Psoas muscle (tissue), 8 donors: ENCODE data around the gene KIF12. TPM values are rescaled to one million over a fixed set of nuclear protein-coding genes. Genes with fewer than 3 reads are reported as not detected.
A peak's percentile ranks its signal among the peaks of the same experiment; 100 is the strongest.

ENCODE experiments used
- ATAC-seq, 4 donors: fragments of 200-7000 bp; cut with Tn5 transposase; one replicate each; pipeline ENCODE4 v1.9.1; 2020; ENCODE audit warnings: moderate library complexity in 3 of 4, mild to moderate bottlenecking in 2 of 4
- DNase-seq, 2 donors: peaks; one replicate each; pipeline ENCODE4 v3.0.0-alpha.2; 2020
- H3K27ac ChIP-seq: fragments of 200-600 bp; one replicate; pipeline ENCODE4 v1.8.0; 2022
- H3K27me3 ChIP-seq, 3 donors: fragments of 200-600 bp in 1 of 3; one replicate each; pipeline versions ENCODE4 v1.6.1 to v1.8.0; 2013 to 2022; ENCODE audit warnings: low read length in 2 of 3, mild to moderate bottlenecking in 2 of 3, moderate library complexity in 1 of 3; ENCODE audit not compliant: insufficient read depth in 3 of 3
- H3K36me3 ChIP-seq, 2 donors: fragments of 200-600 bp in 1 of 2; one replicate each; pipeline versions ENCODE4 v1.6.1 to v1.8.0; 2013 to 2022; ENCODE audit warnings: low read depth in 1 of 2, mild to moderate bottlenecking in 1 of 2, moderate library complexity in 1 of 2; ENCODE audit not compliant: insufficient read depth in 1 of 2
- H3K4me1 ChIP-seq: fragments of 200-600 bp; one replicate; pipeline ENCODE4 v1.8.0; 2022
- H3K4me3 ChIP-seq: fragments of 200-600 bp; one replicate; pipeline ENCODE4 v1.8.0; 2022; ENCODE audit warnings: mild to moderate bottlenecking
- H3K9me3 ChIP-seq: fragments of 200-600 bp; one replicate; pipeline ENCODE4 v1.8.0; 2022
- WGBS, 3 donors: extraction: QIAGEN DNeasy Blood & Tissue Kit; methylation state at CpG; one replicate each; pipeline versions ENCODE4 v1.1.6 to v1.1.7; 2013; 5-methylcytosine and 5-hydroxymethylcytosine counted together
- intact Hi-C, 2 donors: fragments of 100-400 bp; cut with DNase I; formaldehyde crosslinking; loops; one replicate each; pipeline versions ENCODE4 v1.11.0 to v1.14.2; 2022
- polyA plus RNA-seq, 3 donors: library from polyadenylated mRNA; stranded (reverse); fragments of 200-250 nt; gene quantifications; one replicate each; pipeline ENCODE4 v1.2.3, GENCODE V29; 2013
- total RNA-seq, 4 donors: library from RNA; stranded (reverse); fragmentation: NEBNext Ultra II Directional in 2 of 4; extraction: Animal tissue kit (Norgen Biotek cat#: 25700) in 2 of 4; gene quantifications; one replicate each; pipeline versions ENCODE4 v1.2.1 to v1.2.4, GENCODE V29; 2021 to 2023
- TF ChIP-seq, protein P1 (sequence below): fragments of 200-600 bp; IDR thresholded peaks from one replicate; pipeline ENCODE4 v1.8.0; 2022; ENCODE audit warnings: antibody characterized with exemption
- donor health status: healthy with polysubstance abuse.
- donor health status: DM: no; HTN: no; CAD: no; lungs with moderate emphysema.
- donor health status: Bipolar disorder and iron deficiency.
- donor health status: healthy.
- donor health status: DM: yes; HTN: yes; CAD: no.
- donor health status: DM: no; HTN: no; CAD: no.
- donor health status: DM: no; HTN: no; CAD: no.
- donor health status: DM: yes; HTN: yes; CAD: no.

The KIF12 gene
- total and polyA plus RNA-seq, 7 donors, result 0.03 to 0.13 (median 0.04) TPM; not detected in 4

DNA sequence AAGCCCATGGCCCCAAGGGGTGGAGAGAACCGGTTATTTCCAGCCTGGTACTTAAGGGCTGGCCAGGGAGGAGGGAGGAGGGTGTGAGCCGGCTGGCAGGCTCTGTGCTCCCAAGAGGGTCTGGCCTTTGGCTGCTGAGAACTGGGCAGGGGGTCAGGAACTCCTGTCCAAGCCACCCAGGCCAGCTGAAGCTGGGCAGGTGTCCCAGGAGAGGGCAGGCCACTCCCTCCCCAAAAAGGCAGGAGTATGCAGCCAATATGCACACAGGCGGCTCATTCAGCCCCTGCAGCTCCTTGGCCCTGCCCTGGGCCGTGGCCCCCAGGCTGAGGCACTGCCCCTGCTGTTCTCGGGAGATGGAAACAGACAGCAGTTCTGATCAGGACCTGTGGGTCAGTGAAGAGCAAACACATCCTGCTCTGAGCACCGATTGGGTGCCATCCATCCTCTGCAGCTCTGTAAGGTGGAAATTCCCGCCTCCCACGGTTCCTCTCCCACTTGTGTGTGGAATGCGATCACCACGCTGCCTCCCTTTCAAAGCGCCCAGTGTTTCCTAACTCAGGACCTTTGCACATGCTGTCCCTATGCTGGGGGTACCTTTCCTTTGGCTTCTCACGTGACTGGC, 17.1 kb upstream of the KIF12 start:
- no peaks in the 10 kb centered on the region for H3K9me3 ChIP-seq
- no peak for ATAC-seq
- intact Hi-C loops, result no loop called here
- no peaks in the 10 kb centered on the region for H3K4me1 ChIP-seq
- TF ChIP-seq, protein P1, sequence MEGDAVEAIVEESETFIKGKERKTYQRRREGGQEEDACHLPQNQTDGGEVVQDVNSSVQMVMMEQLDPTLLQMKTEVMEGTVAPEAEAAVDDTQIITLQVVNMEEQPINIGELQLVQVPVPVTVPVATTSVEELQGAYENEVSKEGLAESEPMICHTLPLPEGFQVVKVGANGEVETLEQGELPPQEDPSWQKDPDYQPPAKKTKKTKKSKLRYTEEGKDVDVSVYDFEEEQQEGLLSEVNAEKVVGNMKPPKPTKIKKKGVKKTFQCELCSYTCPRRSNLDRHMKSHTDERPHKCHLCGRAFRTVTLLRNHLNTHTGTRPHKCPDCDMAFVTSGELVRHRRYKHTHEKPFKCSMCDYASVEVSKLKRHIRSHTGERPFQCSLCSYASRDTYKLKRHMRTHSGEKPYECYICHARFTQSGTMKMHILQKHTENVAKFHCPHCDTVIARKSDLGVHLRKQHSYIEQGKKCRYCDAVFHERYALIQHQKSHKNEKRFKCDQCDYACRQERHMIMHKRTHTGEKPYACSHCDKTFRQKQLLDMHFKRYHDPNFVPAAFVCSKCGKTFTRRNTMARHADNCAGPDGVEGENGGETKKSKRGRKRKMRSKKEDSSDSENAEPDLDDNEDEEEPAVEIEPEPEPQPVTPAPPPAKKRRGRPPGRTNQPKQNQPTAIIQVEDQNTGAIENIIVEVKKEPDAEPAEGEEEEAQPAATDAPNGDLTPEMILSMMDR, result no peak
- no peak overlapping the region for H3K4me3 ChIP-seq
- 53 to 66% (median 55%) methylated on average over 12 of the region's 12 CpGs for WGBS, 3 donors
- H3K36me3 ChIP-seq, result no peaks in the 10 kb centered on the region
- DNase-seq, result no peak
- peaks cover 0 to 10% (median 2%) of the 10 kb centered on the region in 3 donors for H3K27me3 ChIP-seq
- H3K27ac ChIP-seq, result no peak overlapping the region

DNA sequence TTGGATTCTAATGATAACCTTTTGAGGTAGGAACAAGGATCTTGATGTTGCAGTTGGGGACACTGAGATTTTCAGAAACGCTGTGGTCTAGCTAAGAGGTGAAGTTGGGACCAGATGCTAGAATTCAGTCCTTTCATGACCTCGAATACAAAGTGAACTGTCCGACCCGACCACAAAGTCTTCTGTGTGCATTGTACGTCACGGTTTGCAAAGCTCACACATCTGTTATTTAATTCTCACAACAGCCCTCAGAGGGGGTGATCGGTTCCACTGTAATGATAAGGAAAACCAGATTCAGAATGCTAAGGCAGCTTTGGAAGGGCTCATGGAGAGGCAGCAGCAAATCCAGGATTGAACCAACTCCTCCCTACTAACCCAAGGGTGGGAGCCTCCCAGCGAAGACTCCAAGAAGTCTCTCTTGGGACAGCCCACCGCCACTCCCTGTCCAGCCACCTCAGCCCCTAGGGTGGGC, 16.6 kb upstream of the KIF12 start:
- ATAC-seq (no peak), DNase-seq (no peak)
- H3K36me3 ChIP-seq, result no peaks in the 10 kb centered on the region
- H3K4me1 ChIP-seq, result no peaks in the 10 kb centered on the region
- intact Hi-C loops, result no loop called here
- peaks cover 0 to 10% (median 0%) of the 10 kb centered on the region in 3 donors for H3K27me3 ChIP-seq
- H3K4me3 ChIP-seq, result no peak overlapping the region
- 46 to 65% (median 48%) methylated on average over 9 of the region's 9 CpGs for WGBS, 3 donors
- no peak overlapping the region for H3K27ac ChIP-seq
- H3K9me3 ChIP-seq, result no peaks in the 10 kb centered on the region
- TF ChIP-seq, protein P1, result no peak

- H3K27me3 ChIP-seq, result peaks cover 0 to 10% (median 0%) of the 10 kb centered on the region in 3 donors
- no peaks in the 10 kb centered on the region for H3K9me3 ChIP-seq
- ATAC-seq (no peak), DNase-seq (no peak)
- no peaks in the 10 kb centered on the region for H3K36me3 ChIP-seq
- WGBS, 3 donors, result 45 to 64% (median 47%) methylated on average over 2 of the region's 2 CpGs
- no peak overlapping the region for H3K27ac ChIP-seq
- H3K4me1 ChIP-seq, result no peaks in the 10 kb centered on the region
- no peak overlapping the region for H3K4me3 ChIP-seq
- intact Hi-C loops, result loop anchor here in 1 of 2 donors (5.0 kb wide), 1 partner anchor 38 kb away; no protein-coding TSS in a partner anchor
- TF ChIP-seq, protein P1, result no peak
Measured at GRCh38 chr9:114114364-114114763, 15.3 kb upstream of the KIF12 start.

- intact Hi-C loops, result loop anchor here in 1 of 2 donors (5.0 kb wide), 1 partner anchor 39 kb away; no protein-coding TSS in a partner anchor
- peak; percentile 36 to 90 (median 72) for ATAC-seq
Measured at GRCh38 chr9:114112778-114113584, 13.9 kb upstream of the KIF12 start.

More at GRCh38 chr9:114112778-114113584, 13.9 kb upstream of the KIF12 start:
- no peaks in the 10 kb centered on the region for H3K36me3 ChIP-seq
- DNase-seq, result peak; percentile 83 to 93
- H3K4me3 ChIP-seq, result no peak overlapping the region
- H3K27me3 ChIP-seq, result peaks cover 0 to 7% (median 0%) of the 10 kb centered on the region in 3 donors
- peak overlapping the region; percentile 36 for H3K27ac ChIP-seq
- H3K4me1 ChIP-seq, result no peaks in the 10 kb centered on the region
- 13 to 18% (median 16%) methylated on average over 10 of the region's 10 CpGs for WGBS, 3 donors
- TF ChIP-seq, protein P1, result no peak
- no peaks in the 10 kb centered on the region for H3K9me3 ChIP-seq
